ENCODE data around the gene CDS1.

The CDS1 gene

DNA sequence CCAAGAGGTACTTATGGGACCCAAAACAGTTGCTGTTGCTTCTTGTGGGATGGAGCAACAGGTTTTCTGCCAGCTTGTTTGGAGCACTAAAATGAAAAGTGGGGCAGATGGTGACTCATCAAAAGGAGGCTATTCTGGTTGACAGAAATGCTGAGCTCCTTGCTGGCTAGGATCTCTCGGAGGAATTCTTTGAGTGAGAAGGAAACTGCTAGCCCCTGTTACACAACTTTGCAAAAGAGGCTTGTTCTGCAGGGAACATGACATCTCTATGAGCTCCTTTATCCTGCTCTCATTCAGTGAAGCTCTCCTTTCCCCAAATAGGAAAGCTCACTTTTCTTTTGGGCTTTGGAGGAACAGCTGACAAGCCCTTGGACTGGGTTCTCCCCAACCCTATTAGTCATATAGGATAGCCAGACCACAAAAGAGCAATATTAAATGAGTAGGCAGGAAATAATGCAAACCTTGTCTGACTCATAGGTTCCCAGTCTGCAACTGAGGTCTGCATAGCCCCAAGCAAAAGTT is 108.3 kb downstream of the CDS1 start:
- H3K4me3 ChIP-seq = no peak overlapping the region
- peak overlapping the region in 14 of 21 experiments; percentile 2 to 73 (median 56) for H3K27ac ChIP-seq

DNA sequence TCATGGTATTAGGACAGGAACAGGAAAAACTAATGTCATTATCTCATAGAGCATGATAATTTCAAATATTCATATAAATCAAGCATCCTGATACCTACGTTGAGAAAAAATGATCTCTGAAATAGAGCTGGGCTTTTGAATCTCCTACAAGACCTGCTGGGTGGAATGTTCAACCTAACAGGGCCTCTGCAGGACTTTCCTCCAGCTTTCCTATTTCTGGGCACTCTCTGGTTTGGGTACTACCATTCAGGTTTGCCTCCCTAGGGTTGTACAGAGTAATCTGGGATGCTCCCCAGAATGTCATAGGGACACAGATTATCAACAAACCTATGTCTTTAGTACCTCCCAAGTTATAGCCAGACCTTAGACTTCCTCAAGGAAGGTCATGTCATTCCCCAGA is 108.9 kb downstream of the CDS1 start:
- peak overlapping the region in 11 of 21 experiments; percentile 11 to 73 (median 47) for H3K27ac ChIP-seq
- no peak overlapping the region for H3K4me3 ChIP-seq

DNA sequence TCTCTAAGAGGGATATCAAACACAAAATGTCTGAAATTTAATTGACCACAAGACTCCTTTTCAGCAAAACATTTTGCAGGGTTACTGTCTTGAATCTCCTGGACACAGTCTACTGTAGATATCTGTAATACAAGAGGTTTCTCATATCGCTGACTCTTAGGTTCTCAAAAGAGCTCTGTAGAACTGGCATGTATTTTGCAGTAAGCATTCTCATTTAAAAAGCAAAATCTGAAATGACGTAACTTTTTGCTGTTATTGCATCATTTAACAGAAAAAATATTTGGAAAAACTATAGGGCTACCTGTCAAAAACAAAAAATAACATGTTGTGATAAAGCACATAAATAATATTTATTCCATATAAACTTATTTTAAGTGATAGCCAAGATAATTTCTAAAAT is 114.2 kb downstream of the CDS1 start:
- H3K4me3 ChIP-seq = no peak overlapping the region

DNA sequence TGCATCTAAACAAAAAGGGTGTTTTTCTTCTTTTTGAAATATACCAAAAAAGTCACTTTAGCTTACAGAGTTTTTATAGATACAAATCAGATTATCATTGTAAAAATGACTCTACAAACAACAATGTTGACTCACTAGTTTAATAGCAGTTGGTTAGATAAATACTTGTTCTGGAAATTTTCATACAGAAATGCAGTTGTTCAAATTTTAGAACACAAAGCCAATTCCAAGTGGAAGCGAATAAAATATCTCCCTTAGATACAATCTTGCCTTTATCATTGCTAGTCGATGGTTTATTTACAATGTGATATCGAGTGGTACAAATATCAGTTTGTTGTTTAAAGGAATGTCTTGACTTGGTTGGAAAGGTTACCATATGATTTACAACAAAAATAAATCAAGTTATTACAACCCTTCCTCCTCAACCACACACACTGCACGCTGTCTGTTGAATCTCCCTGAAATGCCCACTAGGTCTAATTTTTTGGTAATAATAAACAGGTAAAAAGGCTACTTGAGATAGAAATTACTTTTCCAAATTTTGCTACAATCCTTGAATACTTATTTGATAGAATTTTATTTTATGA is 114.8 kb downstream of the CDS1 start:
- Histone ChIP-seq H3K27ac (no peak overlapping the region), H3K4me3 (no peak overlapping the region)

More for the DNA sequence above, 114.2 kb downstream of the CDS1 start:
- no peak overlapping the region for H3K27ac ChIP-seq

DNA sequence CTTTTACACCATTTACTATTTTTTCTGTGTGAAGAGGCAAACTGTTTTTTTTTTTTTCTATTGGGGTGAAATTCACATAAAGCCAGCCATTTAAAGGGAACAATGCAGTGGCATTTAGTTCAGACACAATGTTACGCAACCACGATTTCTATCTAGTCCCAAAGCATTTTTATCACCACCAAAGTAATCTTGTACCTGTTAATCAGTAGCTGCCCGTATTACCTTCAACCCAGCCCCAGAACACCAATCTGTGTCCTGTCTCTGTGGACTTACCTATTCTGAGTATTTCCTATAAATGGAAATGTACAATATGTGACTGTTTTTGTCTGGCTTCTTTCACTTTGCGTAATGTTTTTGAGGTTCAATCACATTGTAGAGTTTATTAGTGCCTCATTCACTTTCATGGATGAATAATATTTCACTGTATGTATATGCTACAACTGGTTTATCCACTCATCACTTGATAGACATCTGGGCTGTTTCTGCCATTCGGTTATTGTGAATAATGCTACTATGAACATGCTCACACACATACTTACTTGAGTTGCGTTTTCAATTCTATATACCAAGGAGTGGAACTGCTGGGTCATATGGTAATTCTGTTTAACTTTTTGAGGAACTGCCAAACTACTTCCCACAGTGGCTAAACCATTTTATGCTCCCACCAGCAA is 116.2 kb downstream of the CDS1 start:
- Histone ChIP-seq H3K27ac (peak overlapping the region in 5 of 21 experiments; percentile 3 to 70 (median 50)), H3K4me3 (no peak overlapping the region)

All from skin epidermis (tissue), 12 donors.